Stimulated activated CD8-positive, alpha-beta memory T cell treated with anti-CD3 and anti-CD28 coated beads, Interleukin-12 subunit alpha, Interleukin-12 subunit beta, amount 100 ng/mL, for 24 hours (primary cell): ENCODE data around the gene FXYD3.

Experiments
- DNase-seq: peaks from one replicate; pipeline ENCODE4 v3.0.0-alpha.2; 2020; ENCODE audit errors: extremely low read depth

The FXYD3 gene

DNA sequence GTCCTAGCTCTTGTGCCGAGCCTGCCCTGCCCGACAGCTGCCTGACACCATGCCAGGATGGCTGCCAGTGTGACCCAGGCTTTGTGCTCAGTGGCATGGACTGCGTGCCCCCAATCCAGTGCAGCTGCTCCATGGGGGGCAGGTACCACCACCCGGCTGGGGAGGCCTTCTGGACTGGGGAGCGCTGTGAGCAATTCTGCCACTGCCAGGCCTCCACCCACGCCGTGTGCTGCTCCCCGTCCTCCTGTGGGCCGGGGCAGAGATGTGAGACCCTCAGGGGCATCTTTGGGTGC is 9.4 kb upstream of the FXYD3 start:
- DNase-seq = no peak

DNA sequence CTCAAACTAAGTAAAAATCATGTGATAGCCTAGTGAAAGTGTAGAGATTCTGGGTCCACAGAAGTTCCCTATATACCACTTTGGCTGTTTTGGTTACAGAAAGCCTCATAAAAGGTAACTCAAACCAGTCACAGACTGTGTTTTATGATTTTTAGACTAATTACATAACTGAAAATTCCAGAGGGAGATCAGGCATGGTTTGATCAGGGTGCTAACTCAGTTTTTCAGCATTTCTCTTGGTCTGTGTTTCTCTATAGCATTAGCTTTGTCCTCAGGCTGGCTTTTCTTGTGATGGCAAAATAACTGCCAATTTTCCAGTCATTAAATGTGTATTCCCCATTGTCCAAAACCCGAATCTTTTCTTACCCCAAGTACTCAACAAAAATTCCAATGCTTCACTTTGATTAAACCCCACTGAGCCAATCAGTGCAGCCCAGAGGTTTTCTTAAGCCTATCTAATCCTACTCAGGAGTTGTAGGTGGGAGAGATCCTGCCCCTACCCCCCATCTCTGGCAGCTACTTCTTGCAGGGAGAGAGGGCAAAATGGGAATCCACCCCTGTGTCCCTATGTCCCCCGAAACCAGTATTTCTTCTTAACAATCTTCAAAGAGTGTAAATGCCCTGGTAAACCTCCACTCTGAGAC is 8.6 kb upstream of the FXYD3 start:
- no peak for DNase-seq

DNA sequence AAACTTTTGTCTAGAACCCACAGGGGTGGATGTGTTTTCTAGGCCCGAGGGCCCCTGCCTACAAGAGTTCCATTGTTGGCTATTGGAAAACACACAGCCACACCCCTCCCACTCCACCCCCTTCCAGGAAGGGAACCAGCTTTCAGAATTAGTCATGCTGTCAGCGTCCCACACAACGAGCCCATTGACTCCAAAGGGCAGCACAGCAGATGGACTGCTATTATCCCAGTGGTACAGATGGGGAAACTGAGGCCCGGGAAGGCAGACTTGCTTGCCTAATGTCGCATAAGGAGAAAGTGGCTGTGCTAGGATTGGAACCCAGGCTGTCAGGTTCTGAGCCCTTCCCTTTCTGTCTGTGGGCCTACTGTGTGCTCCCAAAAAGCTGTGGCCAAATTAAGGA is 8.1 kb upstream of the FXYD3 start:
- no peak for DNase-seq

DNA sequence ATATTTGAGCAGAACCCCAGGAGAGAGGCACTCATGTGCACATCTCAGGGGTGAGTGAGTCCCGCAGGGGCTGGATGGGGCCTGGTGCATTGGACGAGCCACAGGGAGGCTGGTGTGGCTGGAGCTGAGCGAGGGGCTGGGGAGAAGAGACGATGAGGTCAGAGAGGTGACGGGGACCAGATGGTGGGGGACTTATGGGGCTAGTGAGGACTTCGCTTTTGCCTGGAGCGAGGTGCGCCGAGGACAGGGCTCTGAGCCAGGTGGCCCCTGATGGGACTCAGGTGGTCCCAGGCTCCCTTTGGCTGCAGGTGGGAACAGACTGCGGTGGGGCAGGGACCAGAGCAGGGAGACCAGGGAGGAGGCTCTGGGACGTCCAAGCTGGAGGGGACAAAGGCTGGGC is 6.9 kb upstream of the FXYD3 start:
- DNase-seq = no peak

DNA sequence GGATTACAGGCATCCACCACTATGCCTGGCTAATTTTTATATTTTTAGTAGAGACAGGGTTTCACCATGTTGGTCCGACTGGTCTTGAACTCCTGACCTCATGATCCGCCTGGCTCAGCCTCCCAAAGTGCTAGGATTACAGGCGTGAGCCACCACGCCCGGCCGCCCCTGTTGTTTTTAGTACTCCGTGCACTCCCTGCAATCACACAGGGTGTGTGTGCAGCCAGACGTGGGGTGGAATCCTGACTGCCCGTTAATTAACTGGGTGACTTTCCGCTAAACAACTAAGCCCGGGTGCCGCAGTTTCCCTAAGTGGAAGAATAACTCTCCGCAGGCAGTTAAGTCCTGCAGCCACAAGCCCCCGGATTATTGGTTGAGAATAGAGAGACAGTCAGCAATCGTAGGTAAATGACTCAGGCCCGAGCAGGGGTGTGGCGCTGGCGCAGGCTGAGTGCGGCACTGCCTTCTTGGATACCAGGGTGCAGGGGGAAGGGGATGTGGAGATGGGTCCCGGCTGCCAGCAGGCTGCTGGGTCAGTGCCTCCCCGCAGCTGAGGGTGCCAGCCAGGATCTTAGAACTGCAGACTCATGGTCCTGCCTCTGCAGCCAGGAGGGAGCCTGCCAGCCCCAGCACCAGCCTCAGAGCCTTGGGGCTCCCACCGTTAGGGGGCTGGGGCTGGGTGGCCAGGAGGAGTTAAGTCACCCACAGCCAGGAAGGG is 6.1 kb upstream of the FXYD3 start:
- DNase-seq = no peak

DNA sequence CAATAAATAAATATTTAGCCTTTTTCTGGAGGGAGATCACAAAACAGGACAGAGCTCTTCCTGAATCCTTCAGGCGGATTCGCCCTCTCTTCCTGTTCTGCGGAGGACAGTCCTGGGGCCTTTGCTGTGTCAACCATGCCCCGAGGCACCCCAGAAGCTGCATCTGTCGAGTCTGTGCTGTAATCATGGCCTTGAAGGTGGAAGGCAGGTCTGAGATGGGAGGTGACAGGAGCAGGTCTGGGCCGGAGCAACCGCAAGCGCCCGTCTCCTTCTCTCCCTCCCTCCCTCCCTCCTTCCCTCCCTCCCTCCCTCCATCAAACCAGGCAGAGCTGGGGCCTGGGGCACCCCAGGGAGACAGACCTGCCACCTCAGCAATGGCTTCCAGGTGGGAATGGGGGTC is 4.6 kb upstream of the FXYD3 start:
- DNase-seq = no peak

DNA sequence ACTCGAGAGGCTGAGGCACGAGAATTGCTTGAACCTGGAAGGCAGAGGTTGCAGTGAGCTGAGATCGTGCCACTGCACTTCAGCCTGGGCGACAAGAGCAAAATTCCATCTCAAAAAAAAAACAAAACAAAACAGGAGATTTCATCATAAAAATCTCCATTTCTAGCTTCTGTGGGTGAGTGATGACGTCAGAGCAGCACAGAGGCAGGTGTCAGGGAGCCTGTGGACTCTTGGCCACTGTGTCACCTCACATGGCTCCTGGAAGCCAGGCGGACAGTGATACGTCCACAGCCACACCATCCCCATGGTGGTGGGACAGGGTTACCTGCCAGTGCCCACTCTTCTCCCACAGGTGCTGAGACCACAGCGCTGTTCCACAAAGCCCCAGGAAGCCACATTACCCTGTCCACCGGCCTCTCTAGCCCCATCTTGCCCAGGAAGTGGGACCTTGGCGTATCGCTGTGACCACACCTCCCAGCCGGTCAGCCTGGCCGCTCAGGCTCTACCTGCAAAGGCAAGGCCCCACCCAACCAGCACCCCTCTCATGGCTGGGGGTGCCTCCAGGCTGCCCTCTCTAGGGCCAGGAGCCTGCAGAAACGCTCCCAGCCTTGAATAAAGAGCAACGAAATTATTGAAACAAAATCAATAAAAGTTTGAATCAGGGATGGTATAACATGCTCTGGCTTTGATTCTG is 2.5 kb upstream of the FXYD3 start:
- DNase-seq = no peak

DNA sequence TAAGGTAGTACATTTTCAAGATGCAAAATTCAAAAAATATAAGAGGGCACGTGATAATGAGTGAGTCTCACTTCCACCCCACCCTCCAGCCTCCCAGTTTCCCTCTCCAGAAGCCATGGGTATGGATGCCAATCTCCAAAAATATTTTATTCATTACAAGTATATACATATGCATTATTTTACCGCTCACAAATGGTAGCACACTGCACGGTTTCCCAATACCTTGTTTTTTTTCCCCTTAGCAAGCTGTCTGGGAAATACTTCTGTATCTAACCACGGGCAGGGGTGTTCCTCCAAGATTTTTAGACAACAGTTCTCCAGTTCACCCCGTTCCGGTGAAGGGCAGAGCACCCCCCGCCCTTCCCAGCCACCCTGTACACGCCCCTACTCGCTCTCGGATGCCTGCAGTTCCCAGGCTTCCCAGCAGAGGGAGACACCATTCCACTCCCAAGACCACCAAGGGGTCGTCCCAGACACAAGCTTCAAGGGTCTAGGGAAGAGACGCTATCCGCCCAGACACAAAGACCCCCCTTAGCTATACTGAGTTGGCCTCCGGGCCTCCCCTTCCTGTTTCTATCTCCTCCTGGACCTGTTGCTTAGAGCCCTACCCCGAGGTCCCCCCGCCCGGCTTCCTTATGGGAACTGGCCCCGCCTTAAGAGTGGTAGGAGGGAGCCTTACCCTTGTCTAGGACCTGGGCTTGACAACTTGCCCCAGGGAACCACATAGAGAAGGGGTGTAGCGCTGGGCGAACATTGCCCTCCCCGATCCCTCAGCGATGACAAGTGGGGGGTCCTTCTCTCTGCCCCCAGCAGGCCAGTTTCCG is 1.1 kb upstream of the FXYD3 start:
- DNase-seq = peak; percentile 25

DNA sequence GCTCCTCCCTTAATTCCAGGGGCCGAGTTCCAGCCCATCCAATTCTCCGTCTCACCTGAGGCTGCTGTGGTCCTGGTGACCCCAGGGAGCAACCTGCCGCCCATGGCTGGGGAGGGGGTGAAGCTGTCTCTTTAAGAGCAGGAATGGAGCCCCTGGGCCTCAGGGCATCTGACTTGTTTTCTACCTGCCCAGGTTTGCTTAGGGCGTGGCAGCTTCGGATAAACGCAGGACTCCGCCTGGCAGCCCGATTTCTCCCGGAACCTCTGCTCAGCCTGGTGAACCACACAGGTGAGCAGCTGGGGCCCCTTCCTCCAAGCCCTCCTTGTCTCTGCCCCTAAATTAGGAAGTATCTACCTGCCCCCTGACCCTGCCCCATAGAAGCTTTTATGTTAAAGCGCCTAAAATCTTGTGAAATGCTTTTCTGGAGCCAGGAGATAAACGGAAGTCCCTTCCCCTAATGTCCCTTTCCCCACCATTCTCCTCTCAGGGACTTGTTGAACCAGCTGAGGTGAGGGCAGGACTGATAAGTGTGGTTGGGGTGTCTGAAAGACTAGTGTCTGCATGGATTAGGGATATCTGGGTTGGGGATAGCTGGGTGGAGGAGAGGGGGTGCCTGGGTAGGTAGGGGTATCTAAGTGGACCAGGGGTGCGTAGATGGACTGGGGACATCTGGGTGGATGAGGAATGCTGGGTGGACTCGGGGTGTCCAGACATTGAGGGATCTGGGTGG is 614 bp downstream of the FXYD3 start:
- no peak for DNase-seq

DNA sequence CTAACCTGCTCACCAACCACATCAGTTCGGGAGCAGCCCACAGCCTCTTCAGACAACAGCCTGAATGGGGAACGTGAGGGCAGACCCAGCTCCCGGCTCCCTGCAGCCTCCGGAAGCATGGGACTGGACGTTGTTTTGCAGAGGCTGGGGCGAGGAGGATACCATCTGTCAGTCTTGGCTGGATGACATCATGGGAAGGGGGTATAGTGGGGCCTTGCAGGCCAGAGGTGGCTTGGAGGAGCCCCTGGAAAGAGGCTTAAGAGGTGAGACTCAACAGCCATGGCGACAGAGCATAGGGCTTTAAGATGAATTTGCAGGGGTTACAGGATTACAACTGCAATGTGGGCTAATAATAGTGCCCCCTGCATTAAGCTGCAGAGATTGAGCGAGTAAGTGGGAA is 1.5 kb downstream of the FXYD3 start:
- no peak for DNase-seq

DNA sequence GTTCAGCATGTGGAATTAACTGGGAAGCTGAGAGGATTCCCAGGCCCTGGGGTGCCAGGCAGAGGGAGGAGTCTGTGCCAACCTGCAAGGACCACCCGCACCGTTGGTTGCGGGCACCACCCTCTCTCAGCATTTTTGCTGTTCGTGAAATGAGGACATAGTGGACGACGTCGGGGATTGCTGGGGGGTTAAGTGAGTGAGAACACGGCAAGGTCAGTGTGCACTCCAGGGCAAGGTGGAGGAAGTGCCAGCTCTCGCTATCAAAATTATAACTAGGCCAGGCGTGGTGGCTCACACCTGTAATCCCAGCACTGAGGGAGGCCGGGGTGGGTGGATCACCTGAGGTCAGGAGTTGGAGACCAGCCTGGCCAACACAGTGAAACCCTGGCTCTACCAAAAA is 2.2 kb downstream of the FXYD3 start:
- no peak for DNase-seq

DNA sequence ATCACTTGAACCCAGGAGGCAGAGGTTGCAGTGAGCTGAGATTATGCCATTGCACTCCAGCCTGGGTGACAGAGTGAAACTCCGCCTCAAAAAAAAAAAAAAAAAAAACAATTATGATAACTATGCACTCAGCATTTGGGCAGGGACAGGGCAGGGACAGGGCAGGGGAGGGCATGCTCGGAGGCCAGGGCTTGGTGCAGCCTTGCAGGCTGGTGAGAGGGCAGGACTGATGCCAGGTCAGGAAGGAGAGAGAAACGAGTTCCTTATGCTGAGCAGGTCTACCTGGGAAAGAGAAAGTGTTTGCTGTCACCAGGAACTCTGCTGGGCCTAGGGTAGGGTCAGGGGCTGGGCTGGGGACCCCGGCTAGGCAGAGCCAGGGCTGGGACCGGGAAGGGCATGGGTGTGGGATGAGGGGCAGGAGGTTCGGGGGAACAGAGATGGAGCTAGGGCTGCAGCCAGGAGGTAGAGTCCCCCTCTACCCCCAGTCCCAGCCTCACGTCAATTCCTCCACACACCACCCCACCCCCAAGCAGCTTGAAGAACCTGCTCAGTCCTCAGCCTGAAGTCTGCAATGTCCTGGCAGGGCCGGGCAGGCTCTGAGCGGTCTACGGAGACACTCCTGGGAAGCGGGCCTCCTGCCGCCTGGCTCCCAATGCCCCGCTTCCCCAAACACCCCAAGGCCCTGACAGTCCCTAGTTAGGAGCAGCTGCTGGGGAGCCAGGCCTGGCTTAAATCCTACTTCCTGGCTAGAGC is 2.8 kb downstream of the FXYD3 start:
- no peak for DNase-seq

DNA sequence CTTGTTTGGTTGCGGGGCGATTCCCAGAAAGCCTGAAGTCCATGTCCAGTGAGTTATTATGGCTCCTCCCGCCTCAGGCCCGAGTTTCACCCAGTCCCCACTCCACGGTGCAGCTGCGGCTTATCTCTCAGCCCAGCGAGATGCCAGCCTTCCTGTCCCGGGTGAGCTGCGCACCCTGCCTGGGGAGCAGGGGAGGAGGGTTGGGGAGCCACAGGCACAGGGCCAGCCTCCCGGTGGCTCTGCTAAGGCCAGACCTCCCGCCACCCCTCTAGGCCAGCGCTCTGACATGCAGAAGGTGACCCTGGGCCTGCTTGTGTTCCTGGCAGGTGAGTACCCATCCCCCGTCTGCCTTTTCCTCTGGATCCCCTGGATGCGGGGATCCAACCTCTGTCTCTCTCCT is 3.5 kb downstream of the FXYD3 start:
- DNase-seq = no peak

DNA sequence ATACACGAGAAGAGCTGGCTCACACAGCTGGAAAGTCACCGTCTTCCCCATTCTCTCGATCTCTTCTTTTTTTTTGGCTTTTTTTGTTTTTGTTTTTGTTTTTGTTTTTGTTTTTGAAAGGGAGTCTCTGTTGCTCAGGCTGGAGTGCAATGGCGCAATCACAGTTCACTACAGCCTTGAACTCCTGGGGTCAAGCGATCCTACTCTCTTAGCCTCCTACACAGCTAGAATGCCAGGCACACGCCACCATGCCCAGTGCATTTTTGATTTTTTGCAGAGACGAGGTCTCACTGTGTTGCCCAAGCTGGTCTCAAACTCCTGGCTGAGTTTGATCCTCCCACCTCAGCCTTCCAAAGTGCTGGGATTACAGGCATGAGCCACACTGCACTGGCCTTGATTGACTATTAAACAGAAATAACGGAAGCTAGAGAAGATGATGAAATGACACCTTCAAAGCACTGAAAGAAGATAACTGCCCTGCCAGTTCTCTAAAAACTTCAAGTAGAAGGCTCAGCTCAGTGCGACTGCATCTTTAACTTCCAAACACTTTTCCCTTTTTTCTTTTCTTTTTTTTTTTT is 4.0 kb downstream of the FXYD3 start:
- DNase-seq = no peak

DNA sequence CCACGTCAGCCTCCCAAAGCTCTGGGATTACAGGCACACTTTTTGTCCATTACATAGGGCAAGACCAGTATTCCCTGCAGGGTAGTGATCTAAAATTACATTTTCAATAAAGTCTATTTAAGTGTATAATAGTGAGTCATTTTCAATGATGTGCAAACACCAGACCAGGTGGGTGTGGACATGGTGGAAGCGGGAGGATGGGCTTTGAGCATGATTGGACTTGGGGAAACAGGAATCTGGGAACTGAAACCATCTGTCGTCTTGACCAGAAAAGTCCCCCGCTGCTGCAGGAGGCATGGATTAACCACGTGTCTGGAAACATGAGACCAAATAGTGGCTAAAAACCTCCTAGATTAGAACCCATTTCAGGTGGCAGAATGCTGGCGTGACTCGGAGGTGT is 4.9 kb downstream of the FXYD3 start:
- no peak for DNase-seq

DNA sequence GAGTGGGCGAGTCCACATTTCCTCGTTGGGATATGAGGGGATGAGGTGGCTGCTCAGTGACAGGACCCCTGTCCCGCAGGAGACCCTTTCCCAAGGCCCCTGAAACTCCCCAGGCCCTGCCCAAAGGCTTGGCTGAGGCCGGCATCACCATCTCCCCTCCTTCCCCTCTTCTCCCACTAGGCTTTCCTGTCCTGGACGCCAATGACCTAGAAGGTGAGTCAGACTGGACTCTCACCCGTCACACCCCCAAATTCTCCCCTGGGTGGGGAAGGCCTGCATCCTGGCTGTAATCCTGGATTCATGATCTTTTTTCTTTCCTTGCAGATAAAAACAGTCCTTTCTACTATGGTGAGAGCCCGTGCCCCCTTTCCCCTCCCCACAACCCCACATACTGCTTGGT is 5.3 kb downstream of the FXYD3 start:
- DNase-seq = no peak

DNA sequence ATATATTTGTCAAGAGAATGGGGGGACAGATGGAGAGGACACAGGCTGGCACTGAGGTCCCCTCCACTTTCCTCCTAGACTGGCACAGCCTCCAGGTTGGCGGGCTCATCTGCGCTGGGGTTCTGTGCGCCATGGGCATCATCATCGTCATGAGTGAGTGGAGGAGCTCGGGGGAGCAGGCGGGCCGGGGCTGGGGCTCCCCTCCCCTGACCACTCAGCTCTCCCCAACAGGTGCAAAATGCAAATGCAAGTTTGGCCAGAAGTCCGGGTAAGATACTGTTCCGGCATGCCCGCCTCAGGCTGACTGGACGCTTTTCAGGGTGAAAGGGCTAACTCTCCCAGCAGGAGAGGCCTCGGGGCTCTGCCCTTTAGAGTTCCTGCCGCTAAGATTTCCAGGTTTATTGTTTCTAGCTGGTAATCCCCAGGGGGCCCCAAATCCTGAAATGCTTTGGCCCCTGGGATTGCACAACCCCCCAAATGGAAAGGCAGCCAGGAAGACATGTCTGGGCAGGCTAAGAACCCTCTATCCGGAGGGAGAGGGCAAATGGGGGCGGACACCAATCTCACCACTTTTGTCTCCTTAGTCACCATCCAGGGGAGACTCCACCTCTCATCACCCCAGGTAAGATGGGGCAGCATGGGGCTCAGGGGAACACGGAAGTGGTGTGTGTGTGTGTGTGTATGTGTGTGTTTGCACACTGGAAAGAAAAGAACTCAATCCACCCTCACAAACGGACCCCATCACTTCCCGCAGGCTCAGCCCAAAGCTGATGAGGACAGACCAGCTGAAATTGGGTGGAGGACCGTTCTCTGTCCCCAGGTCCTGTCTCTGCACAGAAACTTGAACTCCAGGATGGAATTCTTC is 7.3 kb downstream of the FXYD3 start:
- DNase-seq = no peak

DNA sequence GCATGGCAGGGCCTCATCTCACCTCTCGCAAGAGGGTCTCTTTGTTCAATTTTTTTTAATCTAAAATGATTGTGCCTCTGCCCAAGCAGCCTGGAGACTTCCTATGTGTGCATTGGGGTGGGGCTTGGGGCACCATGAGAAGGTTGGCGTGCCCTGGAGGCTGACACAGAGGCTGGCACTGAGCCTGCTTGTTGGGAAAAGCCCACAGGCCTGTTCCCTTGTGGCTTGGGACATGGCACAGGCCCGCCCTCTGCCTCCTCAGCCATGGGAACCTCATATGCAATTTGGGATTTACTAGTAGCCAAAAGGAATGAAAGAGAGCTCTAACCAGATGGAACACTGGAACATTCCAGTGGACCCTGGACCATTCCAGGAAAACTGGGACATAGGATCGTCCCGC is 8.0 kb downstream of the FXYD3 start:
- no peak for DNase-seq

DNA sequence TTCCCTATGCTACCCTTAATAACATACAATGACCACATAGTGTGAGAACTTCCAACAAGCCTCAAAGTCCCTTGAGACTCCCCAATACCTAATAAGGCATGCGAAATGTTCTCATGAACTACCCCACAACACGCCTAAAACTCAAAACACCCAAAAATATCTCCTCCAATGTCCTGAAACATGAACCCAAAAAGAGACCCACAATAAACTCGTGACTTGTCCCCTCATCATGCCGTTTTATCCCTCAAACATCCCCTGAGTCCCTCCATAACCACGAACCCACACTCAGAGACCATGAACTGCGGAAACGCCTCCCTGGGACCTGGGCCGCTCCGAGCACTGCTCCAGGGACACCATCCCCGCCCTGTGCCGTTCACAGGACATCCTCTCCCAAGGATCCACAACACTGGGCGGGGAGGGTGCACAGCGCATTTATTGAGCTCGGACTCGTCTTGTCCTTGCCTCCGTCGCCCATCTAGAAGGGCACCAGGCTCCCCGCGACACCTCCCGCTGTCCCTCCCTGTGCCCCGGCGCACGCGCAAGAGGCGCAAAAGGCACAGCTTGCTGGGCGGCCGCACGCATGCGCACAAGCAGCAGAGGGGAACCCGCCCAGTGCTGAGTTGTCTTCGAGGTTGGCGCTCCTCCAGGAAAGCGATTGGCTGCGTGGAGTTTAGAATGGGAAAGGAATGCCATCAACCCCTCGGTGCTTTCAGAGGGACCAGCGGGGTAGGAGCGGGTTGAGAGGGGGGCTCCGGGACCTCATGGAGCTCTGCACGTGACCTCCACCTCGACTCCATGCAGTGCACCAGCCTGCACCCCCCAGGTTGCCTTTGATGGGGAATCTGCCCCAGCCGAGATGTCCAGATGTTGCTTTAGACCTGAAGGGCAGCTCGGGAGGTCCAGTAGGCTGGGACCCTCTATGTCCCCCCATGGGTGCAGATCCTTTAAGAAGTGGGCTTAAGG is 8.8 kb downstream of the FXYD3 start:
- peak; percentile 69 for DNase-seq
